HEK293 (cell line): ENCODE results near the gene ACTG1.

Source experiments
- GLI4 ChIP-seq: fragments of 450-650 bp; formaldehyde crosslinking; IDR thresholded peaks from 2 replicates; pipeline ENCODE4 v1.5.1; 2016; ENCODE audit warnings: missing biosample characterization, missing genetic modification characterization
- GLIS2 ChIP-seq: fragments of 450-650 bp; formaldehyde crosslinking; IDR thresholded peaks from 2 replicates; pipeline ENCODE4 v1.5.1; 2016; ENCODE audit warnings: missing biosample characterization, missing genetic modification characterization
- HOXA7 ChIP-seq: sonication (generic); formaldehyde crosslinking; IDR thresholded peaks from 2 replicates; pipeline ENCODE4 v1.8.1; 2022; ENCODE audit warnings: missing genetic modification reagents, borderline replicate concordance
- ZBTB48 ChIP-seq: fragments of 450-650 bp; formaldehyde crosslinking; IDR thresholded peaks from 2 replicates; pipeline ENCODE4 v1.5.1; 2016; ENCODE audit warnings: missing biosample characterization, missing genetic modification characterization
- ZBTB49 ChIP-seq: fragments of 450-650 bp; formaldehyde crosslinking; IDR thresholded peaks from 2 replicates; pipeline ENCODE4 v1.5.1; 2016; ENCODE audit warnings: missing biosample characterization, missing genetic modification characterization, low read depth
- ZFP3 ChIP-seq: fragments of 450-650 bp; formaldehyde crosslinking; IDR thresholded peaks from 2 replicates; pipeline ENCODE4 v1.5.1; 2016; ENCODE audit warnings: low read depth, missing biosample characterization, missing genetic modification characterization
- ZNF112 ChIP-seq: fragments of 450-650 bp; formaldehyde crosslinking; IDR thresholded peaks from 2 replicates; pipeline ENCODE4 v1.5.0; 2017; ENCODE audit warnings: missing biosample characterization, missing genetic modification characterization
- ZNF121 ChIP-seq: fragments of 450-650 bp; formaldehyde crosslinking; IDR thresholded peaks from 2 replicates; pipeline ENCODE4 v1.5.1; 2016; ENCODE audit warnings: missing biosample characterization, missing genetic modification characterization
- ZNF132 ChIP-seq: fragments of 450-650 bp; formaldehyde crosslinking; IDR thresholded peaks from 2 replicates; pipeline ENCODE4 v1.5.1; 2017; ENCODE audit warnings: missing biosample characterization, missing genetic modification characterization, borderline replicate concordance
- ZNF138 ChIP-seq: fragments of 450-650 bp; formaldehyde crosslinking; IDR thresholded peaks from 2 replicates; pipeline ENCODE4 v1.5.1; 2016; ENCODE audit warnings: missing biosample characterization, missing genetic modification characterization, borderline replicate concordance
- ZNF175 ChIP-seq: fragments of 450-650 bp; formaldehyde crosslinking; IDR thresholded peaks from 2 replicates; pipeline ENCODE4 v1.5.1; 2016; ENCODE audit warnings: missing biosample characterization, missing genetic modification characterization
- ZNF214 ChIP-seq: fragments of 450-650 bp; formaldehyde crosslinking; IDR thresholded peaks from 2 replicates; pipeline ENCODE4 v1.5.1; 2017; ENCODE audit warnings: missing biosample characterization, mild to moderate bottlenecking, missing genetic modification characterization, borderline replicate concordance
- ZNF223 ChIP-seq: fragments of 450-650 bp; formaldehyde crosslinking; IDR thresholded peaks from 2 replicates; pipeline ENCODE4 v1.5.1; 2016; ENCODE audit warnings: missing biosample characterization, missing genetic modification characterization
- ZNF248 ChIP-seq: fragments of 450-650 bp; formaldehyde crosslinking; IDR thresholded peaks from 2 replicates; pipeline ENCODE4 v1.5.1; 2017; ENCODE audit warnings: missing biosample characterization, missing genetic modification characterization
- ZNF26 ChIP-seq: fragments of 450-650 bp; formaldehyde crosslinking; IDR thresholded peaks from 2 replicates; pipeline ENCODE4 v1.5.1; 2016; ENCODE audit warnings: missing biosample characterization, missing genetic modification characterization
- ZNF292 ChIP-seq: fragments of 450-650 bp; formaldehyde crosslinking; IDR thresholded peaks from 2 replicates; pipeline ENCODE4 v1.5.1; 2016; ENCODE audit warnings: low read depth, missing biosample characterization, missing genetic modification characterization, borderline replicate concordance
- ZNF324 ChIP-seq: fragments of 450-650 bp; formaldehyde crosslinking; IDR thresholded peaks from 2 replicates; pipeline ENCODE4 v1.5.1; 2016; ENCODE audit warnings: missing biosample characterization, missing genetic modification characterization
- ZNF433 ChIP-seq: fragments of 450-650 bp; formaldehyde crosslinking; IDR thresholded peaks from 2 replicates; pipeline ENCODE4 v1.5.1; 2016; ENCODE audit warnings: missing biosample characterization, missing genetic modification characterization, low read depth
- ZNF518A ChIP-seq: fragments of 450-650 bp; formaldehyde crosslinking; conservative IDR thresholded peaks from 2 replicates; pipeline ENCODE4 v1.5.1; 2016; ENCODE audit warnings: low read depth, missing biosample characterization, missing genetic modification characterization
- ZNF544 ChIP-seq: fragments of 450-650 bp; formaldehyde crosslinking; IDR thresholded peaks from 2 replicates; pipeline ENCODE4 v1.5.0; 2017; ENCODE audit warnings: missing biosample characterization, missing genetic modification characterization
- ZNF624 ChIP-seq: fragments of 450-650 bp; formaldehyde crosslinking; IDR thresholded peaks from 2 replicates; pipeline ENCODE4 v1.5.1; 2017; ENCODE audit warnings: missing biosample characterization, missing genetic modification characterization
- ZNF707 ChIP-seq: fragments of 450-650 bp; formaldehyde crosslinking; IDR thresholded peaks from 2 replicates; pipeline ENCODE4 v1.5.1; 2016; ENCODE audit warnings: missing biosample characterization, missing genetic modification characterization
- ZNF785 ChIP-seq: fragments of 450-650 bp; formaldehyde crosslinking; IDR thresholded peaks from 2 replicates; pipeline ENCODE4 v1.5.1; 2016; ENCODE audit warnings: missing biosample characterization, missing genetic modification characterization
- TF ChIP-seq, protein P1 (sequence below): fragments of 450-650 bp; formaldehyde crosslinking; optimal IDR thresholded peaks from 2 replicates; pipeline ENCODE3; 2016; ENCODE audit warnings: missing biosample characterization, mild to moderate bottlenecking, missing genetic modification characterization
- TF ChIP-seq, protein P2 (sequence below): fragments of 450-650 bp; formaldehyde crosslinking; IDR thresholded peaks from 2 replicates; pipeline ENCODE4 v1.5.1; 2016; ENCODE audit warnings: missing biosample characterization, missing genetic modification characterization
- TF ChIP-seq, protein P3 (sequence below): fragments of 450-650 bp; formaldehyde crosslinking; IDR thresholded peaks from 2 replicates; pipeline ENCODE4 v1.5.1; 2016; ENCODE audit warnings: missing biosample characterization, missing genetic modification characterization

Gene ACTG1

GRCh38 chr17:81552244-81553017 lies 39.8 kb upstream of the ACTG1 start, which contains the start of gene FAAP100 (continued):
- TF ChIP-seq ZNF707 (no peak), ZBTB48 (tag by site-specific recombination) (0 out of 2 replicates have a peak, but pooled peaks have one; percentile 33), HOXA7 (CRISPR knock-in tag) (no peak), ZNF292 (tag by site-specific recombination) (no peak), ZNF324 (tag by site-specific recombination) (no peak), ZNF223 (no peak), ZNF785 (tag by site-specific recombination) (no peak), ZNF121 (no peak), GLIS2 (tag by site-specific recombination) (peak; percentile 51; the same call in 1 of the 2 replicates), ZNF518A (no peak), ZFP3 (tag by site-specific recombination) (no peak), ZNF214 (tag by site-specific recombination) (no peak), ZNF544 (tag by site-specific recombination) (no peak), ZNF26 (no peak), GLI4 (tag by site-specific recombination) (no peak), ZNF624 (tag by site-specific recombination) (no peak), ZNF112 (tag by site-specific recombination) (no peak), ZBTB49 (tag by site-specific recombination) (no peak), ZNF175 (tag by site-specific recombination) (no peak), ZNF132 (tag by site-specific recombination) (no peak), ZNF433 (tag by site-specific recombination) (no peak), ZNF248 (tag by site-specific recombination) (no peak), ZNF138 (tag by site-specific recombination) (no peak)
- TF ChIP-seq, protein P1, sequence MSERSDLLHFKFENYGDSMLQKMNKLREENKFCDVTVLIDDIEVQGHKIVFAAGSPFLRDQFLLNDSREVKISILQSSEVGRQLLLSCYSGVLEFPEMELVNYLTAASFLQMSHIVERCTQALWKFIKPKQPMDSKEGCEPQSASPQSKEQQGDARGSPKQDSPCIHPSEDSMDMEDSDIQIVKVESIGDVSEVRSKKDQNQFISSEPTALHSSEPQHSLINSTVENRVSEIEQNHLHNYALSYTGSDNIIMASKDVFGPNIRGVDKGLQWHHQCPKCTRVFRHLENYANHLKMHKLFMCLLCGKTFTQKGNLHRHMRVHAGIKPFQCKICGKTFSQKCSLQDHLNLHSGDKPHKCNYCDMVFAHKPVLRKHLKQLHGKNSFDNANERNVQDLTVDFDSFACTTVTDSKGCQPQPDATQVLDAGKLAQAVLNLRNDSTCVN (tag by site-specific recombination), result peak; percentile 51
- TF ChIP-seq, protein P2, sequence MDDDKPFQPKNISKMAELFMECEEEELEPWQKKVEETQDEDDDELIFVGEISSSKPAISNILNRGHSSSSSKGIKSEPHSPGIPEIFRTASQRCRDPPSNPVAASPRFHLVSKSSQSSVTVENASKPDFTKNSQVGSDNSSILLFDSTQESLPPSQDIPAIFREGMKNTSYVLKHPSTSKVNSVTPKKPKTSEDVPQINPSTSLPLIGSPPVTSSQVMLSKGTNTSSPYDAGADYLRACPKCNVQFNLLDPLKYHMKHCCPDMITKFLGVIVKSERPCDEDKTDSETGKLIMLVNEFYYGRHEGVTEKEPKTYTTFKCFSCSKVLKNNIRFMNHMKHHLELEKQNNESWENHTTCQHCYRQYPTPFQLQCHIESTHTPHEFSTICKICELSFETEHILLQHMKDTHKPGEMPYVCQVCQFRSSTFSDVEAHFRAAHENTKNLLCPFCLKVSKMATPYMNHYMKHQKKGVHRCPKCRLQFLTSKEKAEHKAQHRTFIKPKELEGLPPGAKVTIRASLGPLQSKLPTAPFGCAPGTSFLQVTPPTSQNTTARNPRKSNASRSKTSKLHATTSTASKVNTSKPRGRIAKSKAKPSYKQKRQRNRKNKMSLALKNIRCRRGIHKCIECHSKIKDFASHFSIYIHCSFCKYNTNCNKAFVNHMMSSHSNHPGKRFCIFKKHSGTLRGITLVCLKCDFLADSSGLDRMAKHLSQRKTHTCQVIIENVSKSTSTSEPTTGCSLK, result no peak
- TF ChIP-seq, protein P3, sequence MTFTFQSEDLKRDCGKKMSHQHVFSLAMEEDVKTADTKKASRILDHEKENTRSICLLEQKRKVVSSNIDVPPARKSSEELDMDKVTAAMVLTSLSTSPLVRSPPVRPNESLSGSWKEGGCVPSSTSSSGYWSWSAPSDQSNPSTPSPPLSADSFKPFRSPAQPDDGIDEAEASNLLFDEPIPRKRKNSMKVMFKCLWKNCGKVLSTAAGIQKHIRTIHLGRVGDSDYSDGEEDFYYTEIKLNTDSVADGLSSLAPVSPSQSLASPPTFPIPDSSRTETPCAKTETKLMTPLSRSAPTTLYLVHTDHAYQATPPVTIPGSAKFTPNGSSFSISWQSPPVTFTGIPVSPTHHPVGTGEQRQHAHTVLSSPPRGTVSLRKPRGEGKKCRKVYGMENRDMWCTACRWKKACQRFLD (tag by site-specific recombination), result no peak
